Small intestine (tissue), 7 donors: ENCODE data around the gene TMOD2. TPM values are rescaled to one million over a fixed set of nuclear protein-coding genes. Genes with fewer than 3 reads are reported as not detected.
A peak's percentile ranks its signal among the peaks of the same experiment; 100 is the strongest.

Source experiments
- DNase-seq, 2 donors: peaks; one replicate each; pipeline versions ENCODE4 v3.0.0 to v3.0.0-alpha.2; 2013
- FAIRE-seq: peaks from 2 replicates; lab custom pipeline; 2012; peaks lifted over from hg19 to GRCh38; lab: Jason Lieb, UNC
- H3K27ac ChIP-seq, 3 donors: one replicate each; pipeline ENCODE4 v1.5.1; 2013; ENCODE audit warnings: low read length in 2 of 3, mild to moderate bottlenecking in 2 of 3, control low read depth in 1 of 3, inconsistent platforms in 1 of 3, low read depth in 1 of 3, moderate library complexity in 1 of 3
- H3K27me3 ChIP-seq, 3 donors: one replicate each; pipeline ENCODE4 v1.6.1; 2013; ENCODE audit warnings: low read length in 3 of 3, inconsistent platforms in 1 of 3; ENCODE audit not compliant: control insufficient read depth in 3 of 3, insufficient read depth in 3 of 3
- H3K36me3 ChIP-seq, 3 donors: one replicate each; pipeline ENCODE4 v1.6.1; 2013; ENCODE audit warnings: low read length in 3 of 3, inconsistent platforms in 1 of 3, low read depth in 1 of 3, mild to moderate bottlenecking in 1 of 3, moderate library complexity in 1 of 3; ENCODE audit not compliant: control insufficient read depth in 3 of 3, insufficient read depth in 2 of 3
- H3K4me1 ChIP-seq, 3 donors: one replicate each; pipeline ENCODE4 v1.6.1; 2013; ENCODE audit warnings: low read length in 2 of 3, inconsistent platforms in 1 of 3, low read depth in 1 of 3, mild to moderate bottlenecking in 1 of 3, moderate library complexity in 1 of 3; ENCODE audit not compliant: control insufficient read depth in 3 of 3, insufficient read depth in 2 of 3
- H3K4me3 ChIP-seq, 3 donors: one replicate each; pipeline ENCODE4 v1.5.1; 2013; ENCODE audit warnings: low read length in 3 of 3, control low read depth in 1 of 3, inconsistent platforms in 1 of 3, low read depth in 1 of 3, mild to moderate bottlenecking in 1 of 3, moderate library complexity in 1 of 3
- H3K9me3 ChIP-seq, 2 donors: one replicate each; pipeline ENCODE4 v1.6.1; 2013; ENCODE audit warnings: low read depth in 1 of 2, low read length in 1 of 2; ENCODE audit not compliant: control insufficient read depth in 2 of 2, insufficient read depth in 1 of 2
- WGBS, 3 donors: extraction: QIAGEN DNeasy Blood & Tissue Kit; methylation state at CpG; one replicate each; pipeline ENCODE4 v1.1.7; 2013; 5-methylcytosine and 5-hydroxymethylcytosine counted together
- polyA plus RNA-seq, 4 donors: library from polyadenylated mRNA; stranded (reverse) in 3 of 4; unstranded in 1 of 4; fragments of 200-250 nt in 3 of 4; fragments of 120-200 nt in 1 of 4; gene quantifications; one replicate each; pipeline versions ENCODE4 v1.2.1 to v1.2.3, GENCODE V29; 2013
- donor health status: healthy with polysubstance abuse.
- donor health status: control.
- donor health status: control.
- donor health status: Bipolar disorder and iron deficiency.
- donor health status: healthy.

TMOD2 gene
- polyA plus RNA-seq, 4 donors = 0.45 to 4.5 (median 1.9) TPM

- H3K36me3 ChIP-seq = no peaks in the 10 kb centered on the region
- FAIRE-seq (no peak), DNase-seq (no peak)
- H3K4me3 ChIP-seq = no peak overlapping the region
- no peaks in the 10 kb centered on the region for H3K27me3 ChIP-seq
- H3K27ac ChIP-seq = no peak overlapping the region
- H3K4me1 ChIP-seq = peaks cover 6 to 30% (median 24%) of the 10 kb centered on the region in 3 donors
- 79 to 91% (median 86%) methylated on average over 2 of the region's 2 CpGs for WGBS, 3 donors
- H3K9me3 ChIP-seq = no peaks in the 10 kb centered on the region
These were observed 86.9 kb downstream of the TMOD2 start for GRCh38 chr15:51838270-51838669.

DNA sequence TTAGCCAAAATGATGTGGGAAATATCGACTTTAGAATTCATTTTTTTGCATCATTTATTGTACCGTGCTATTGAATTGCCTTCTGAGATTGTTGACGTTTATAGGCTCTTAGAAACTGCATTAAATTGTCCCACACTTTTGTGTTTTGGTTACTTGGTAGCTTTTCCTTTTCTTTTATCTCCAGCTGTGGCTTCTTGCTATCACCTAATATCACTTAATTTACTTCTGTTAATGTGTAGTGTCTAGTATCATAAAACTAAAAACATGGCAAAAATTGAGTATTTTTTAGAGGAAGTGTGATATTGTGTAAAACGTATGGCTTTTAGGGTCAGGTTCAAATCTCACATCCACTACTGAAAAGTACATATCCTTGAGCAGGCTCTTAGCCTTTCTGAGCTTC lies 89.3 kb downstream of the TMOD2 start:
- no peak for FAIRE-seq
- 71 to 82% (median 75%) methylated on average over 4 of the region's 4 CpGs for WGBS, 3 donors

GRCh38 chr15:51841406-51842040 lies 90.1 kb downstream of the TMOD2 start:
- Histone ChIP-seq H3K4me3 (no peak overlapping the region), H3K9me3 (no peaks in the 10 kb centered on the region), H3K27ac (peak overlapping the region in 1 of 3 donors; percentile 17), H3K36me3 (no peaks in the 10 kb centered on the region), H3K4me1 (peaks cover 6 to 44% (median 38%) of the 10 kb centered on the region in 3 donors), H3K27me3 (no peaks in the 10 kb centered on the region)
- DNase-seq = no peak
- no peak for FAIRE-seq
- 78 to 92% (median 91%) methylated on average over 5 of the region's 5 CpGs for WGBS, 3 donors

More for the DNA sequence above, 89.3 kb downstream of the TMOD2 start:
- H3K36me3 ChIP-seq = no peaks in the 10 kb centered on the region
- no peak for DNase-seq
- no peak overlapping the region for H3K4me3 ChIP-seq
- no peaks in the 10 kb centered on the region for H3K27me3 ChIP-seq
- H3K4me1 ChIP-seq = peaks cover 6 to 40% (median 34%) of the 10 kb centered on the region in 3 donors
- no peak overlapping the region for H3K27ac ChIP-seq
- no peaks in the 10 kb centered on the region for H3K9me3 ChIP-seq

DNA sequence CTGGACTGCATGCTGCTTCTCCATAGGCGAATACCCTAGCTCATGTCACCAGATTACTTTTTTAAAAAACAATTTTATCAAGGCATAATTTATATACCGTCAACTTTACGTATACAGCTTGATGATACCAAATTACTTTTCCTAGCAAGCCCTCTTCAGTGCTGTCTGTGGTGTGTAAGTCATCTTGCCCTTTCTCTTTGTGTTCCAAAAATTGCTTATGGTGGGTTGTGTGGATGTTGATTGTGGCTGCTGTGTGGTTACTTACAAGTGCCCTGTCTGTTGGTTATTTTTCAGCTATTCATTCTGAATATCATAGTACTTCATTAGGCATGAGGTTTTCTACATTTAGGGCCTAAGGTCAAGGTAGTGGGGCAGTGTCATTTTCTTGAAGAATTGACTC lies 90.9 kb downstream of the TMOD2 start:
- WGBS, 3 donors = 92 to 93% (median 92%) methylated on average over 3 of the region's 3 CpGs
- DNase-seq (no peak), FAIRE-seq (no peak)
- Histone ChIP-seq H3K27me3 (no peaks in the 10 kb centered on the region), H3K27ac (peak overlapping the region in 2 of 3 donors; percentile 17 to 78), H3K4me3 (no peak overlapping the region), H3K36me3 (no peaks in the 10 kb centered on the region), H3K9me3 (no peaks in the 10 kb centered on the region), H3K4me1 (peaks cover 6 to 44% (median 40%) of the 10 kb centered on the region in 3 donors)

DNA sequence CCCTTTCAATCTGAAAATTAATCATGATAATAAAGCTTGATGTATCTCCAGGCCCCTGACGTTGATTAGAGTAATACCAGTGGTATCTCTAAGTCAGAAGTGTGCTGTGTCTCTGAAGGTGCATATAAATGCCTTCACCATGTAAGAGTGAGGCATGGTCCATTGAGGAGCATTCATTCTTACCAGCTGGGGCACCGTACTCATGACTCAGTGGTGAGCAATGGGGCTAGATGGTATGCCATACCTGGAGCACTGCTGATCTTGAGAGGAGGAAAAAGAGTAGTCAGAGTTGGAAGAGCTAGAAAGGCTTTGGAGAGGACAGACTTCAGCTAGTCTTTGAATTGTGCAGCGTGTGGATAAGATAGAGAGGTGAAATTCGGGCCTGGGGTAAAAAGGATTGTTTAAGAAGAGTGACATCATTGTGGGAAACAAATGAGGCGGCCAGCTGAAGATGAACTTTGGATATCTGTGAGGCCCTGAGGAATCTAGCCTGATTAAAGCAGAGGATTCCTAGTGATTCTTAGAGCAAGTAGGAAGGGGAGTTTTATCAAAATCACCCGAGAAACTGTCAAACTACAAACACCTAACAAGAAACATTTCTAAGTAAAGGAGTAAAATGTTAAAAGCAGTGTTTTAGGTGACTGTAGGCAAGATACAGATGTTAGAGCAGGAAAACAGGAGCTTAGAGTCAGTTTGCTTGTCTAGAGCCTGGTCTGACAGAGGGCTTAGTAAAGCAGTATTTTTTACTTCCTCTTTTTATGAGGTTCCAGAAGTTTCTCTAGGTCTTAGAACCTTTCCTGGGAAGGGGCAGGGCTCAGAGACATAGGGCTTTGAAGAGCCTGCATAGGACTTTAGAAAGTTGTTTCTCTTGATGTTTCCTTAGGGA lies 91.7 kb downstream of the TMOD2 start:
- H3K9me3 ChIP-seq = no peaks in the 10 kb centered on the region
- H3K36me3 ChIP-seq = no peaks in the 10 kb centered on the region
- DNase-seq (peak; percentile 51 to 84), FAIRE-seq (no peak)
- no peaks in the 10 kb centered on the region for H3K27me3 ChIP-seq
- peak overlapping the region in 2 of 3 donors; percentile 38 to 78 for H3K27ac ChIP-seq
- H3K4me1 ChIP-seq = peaks cover 6 to 40% (median 39%) of the 10 kb centered on the region in 3 donors
- H3K4me3 ChIP-seq = no peak overlapping the region
- WGBS, 3 donors = 14 to 48% (median 36%) methylated on average over 6 of the region's 6 CpGs

DNA sequence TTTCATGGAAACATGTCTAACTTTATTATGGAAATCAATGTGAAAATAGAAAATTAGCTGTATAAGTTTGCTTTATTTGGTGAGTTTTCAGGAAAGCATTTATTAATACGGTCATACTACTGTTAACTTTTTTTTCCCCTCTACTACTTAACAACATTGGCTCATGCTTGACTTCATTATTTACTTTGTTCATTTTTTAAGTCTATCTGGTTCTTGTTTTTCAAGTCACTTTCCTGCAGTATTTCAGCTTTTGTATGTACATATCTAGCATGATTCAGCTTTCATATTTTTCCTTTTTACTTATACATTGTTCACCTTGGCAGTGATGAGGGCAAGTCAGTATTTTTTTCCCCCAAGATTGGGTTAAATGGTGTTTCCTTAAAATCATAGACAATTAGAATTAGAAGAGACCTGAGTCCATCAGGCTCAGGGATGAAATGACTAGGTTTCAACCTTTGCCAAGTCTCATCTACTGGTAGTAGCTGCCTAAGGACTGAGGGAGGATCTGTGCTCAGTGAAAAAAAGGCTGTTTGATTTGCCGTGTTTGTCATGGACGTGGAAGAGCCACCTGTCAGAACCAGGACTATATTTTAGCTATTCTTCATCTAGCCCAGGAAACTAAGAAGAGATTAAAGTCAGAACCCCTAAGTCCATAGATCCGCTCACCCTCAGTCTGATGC lies 93.5 kb downstream of the TMOD2 start:
- peak in 1 of 2 donors; percentile 17 for DNase-seq
- Histone ChIP-seq H3K27me3 (no peaks in the 10 kb centered on the region), H3K9me3 (no peaks in the 10 kb centered on the region), H3K4me1 (peaks cover 6 to 40% (median 36%) of the 10 kb centered on the region in 3 donors), H3K36me3 (no peaks in the 10 kb centered on the region), H3K27ac (peak overlapping the region in 1 of 3 donors; percentile 39), H3K4me3 (no peak overlapping the region)
- FAIRE-seq = no peak
- WGBS, 3 donors = 60 to 81% (median 73%) methylated on average over 4 of the region's 4 CpGs

- Histone ChIP-seq H3K27ac (peak overlapping the region in 1 of 3 donors; percentile 65), H3K9me3 (no peaks in the 10 kb centered on the region), H3K4me1 (peaks cover 6 to 40% (median 40%) of the 10 kb centered on the region in 3 donors), H3K4me3 (no peak overlapping the region), H3K36me3 (no peaks in the 10 kb centered on the region), H3K27me3 (no peaks in the 10 kb centered on the region)
- 80 to 93% (median 92%) methylated on average over 3 of the region's 3 CpGs for WGBS, 3 donors
- DNase-seq (no peak), FAIRE-seq (no peak)
These were observed 94.7 kb downstream of the TMOD2 start for GRCh38 chr15:51846066-51846462.
